ENCODE data around the gene LAMB1. TPM values are rescaled to one million over a fixed set of nuclear protein-coding genes. Genes with fewer than 3 reads are reported as not detected.
"Not testable (repeated sequence)": the region's sequence is repeated elsewhere in the genome, so short reads cannot be mapped to it uniquely, and the experiment has no call there.

The LAMB1 gene
- polyA plus RNA-seq, 1 experiment = 266 TPM

DNA sequence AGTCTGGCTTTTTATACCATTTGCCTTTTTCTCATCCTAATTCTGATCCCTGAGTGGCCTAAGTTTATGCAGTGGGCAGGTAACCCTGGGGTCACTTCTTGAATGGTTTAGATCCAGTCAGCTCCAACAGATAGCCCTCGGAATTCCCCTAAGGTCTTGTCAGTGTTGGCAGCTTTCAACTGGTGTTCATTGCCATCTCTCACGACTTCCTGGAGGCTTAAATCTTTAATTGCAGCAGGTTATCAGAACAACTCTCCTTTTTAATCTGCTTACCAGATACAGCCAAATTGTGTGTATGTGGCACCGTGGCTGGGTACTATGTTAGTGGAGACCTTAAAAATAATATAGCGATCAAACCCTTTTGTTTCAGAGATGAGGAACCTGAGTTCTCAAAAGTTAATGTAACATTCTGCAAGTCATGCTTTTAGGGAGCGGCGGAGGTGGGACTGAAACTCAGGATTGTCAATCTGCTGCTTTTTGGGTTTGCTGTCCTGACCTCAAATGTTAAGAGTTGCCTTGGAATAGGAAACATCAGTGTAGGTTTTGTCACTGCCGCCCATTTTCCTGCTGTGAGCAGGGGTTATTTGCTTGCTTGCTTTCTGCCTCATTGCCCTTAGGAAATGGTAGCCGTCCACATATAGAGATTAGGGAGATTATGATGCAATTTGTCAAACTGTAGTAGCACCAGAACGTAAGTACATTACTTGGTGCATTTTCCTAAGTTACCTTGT lies 111.2 kb downstream of the LAMB1 start:
- H3K27ac ChIP-seq (ENCODE audit: low read depth, low read length) = no peak overlapping the region
- ChIA-PET POLR2A (no interaction called here), CTCF (interaction anchor here (1.6 to 4.1 kb wide), 4 partner anchors 12 to 254 kb away, joined by 4 to 25 read pairs (median 12); no protein-coding TSS in a partner anchor)
- peak overlapping the region; percentile 90 for H3K4me3 ChIP-seq (ENCODE audit: low read depth, low read length)
- no peaks in the 10 kb centered on the region; the same call in 1 of the 2 replicates for H3K9me3 ChIP-seq (ENCODE audit: control insufficient read depth, insufficient read depth, low read length)
- H3K27me3 ChIP-seq (ENCODE audit: control insufficient read depth, insufficient read depth, low read length) = no peaks in the 10 kb centered on the region
- TF ChIP-seq CTCF (IDR thresholded peaks at IDR 0.05; ENCODE audit: low read depth, low read length) = no peak
- DNase-seq (ENCODE audit: low read depth, low spot score) = no peak

DNA sequence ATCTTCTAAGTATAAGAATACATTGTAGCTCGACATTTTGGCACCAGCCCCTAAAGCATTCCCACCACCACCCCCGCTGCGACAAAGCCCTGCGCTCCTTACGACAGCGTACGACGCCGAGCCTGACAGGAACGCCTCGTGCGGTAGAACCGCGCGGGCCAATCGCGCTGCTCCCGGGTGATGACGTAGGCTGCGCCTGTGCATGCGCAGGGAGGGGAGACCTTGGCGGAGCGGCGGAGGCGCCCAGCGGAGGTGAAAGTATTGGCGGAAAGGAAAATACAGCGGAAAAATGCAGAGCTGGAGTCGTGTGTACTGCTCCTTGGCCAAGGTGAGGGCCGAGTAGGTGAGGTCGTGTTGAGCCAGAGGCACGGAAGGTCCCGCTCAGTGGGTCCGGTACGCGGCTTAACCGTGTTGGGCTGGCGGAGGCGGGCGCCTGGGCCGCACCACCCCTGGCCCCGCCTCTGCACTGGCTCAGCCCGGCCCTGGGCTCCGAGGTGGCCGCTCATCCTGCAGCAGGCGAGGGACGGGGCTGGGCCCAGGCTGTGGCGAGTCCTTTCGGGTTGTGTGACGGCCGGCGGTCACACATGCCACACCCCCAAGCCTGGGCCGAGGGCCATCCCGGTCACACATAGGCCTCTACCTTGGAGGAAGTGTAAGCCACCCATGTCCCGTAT lies 111.9 kb downstream of the LAMB1 start, which contains the start of gene DLD:
Gene DLD, plus strand, starts transcription at position 222 of the 674 bp plus-strand sequence. Its CDS starts 68 bp downstream, at position 290.
- TF ChIP-seq CTCF (IDR thresholded peaks at IDR 0.05; ENCODE audit: low read depth, low read length) = no peak
- peak within 1 kb of the TSS; percentile 90 for H3K4me3 ChIP-seq (ENCODE audit: low read depth, low read length)
- CTCF ChIA-PET = interaction anchor here (1.6 to 4.1 kb wide), 3 partner anchors 12 to 255 kb away, joined by 4 to 25 read pairs (median 18); no protein-coding TSS in a partner anchor
- POLR2A ChIA-PET = interaction anchor here (1.1 kb wide), 1 partner anchor 148 kb away, joined by 5 read pairs; no protein-coding TSS in a partner anchor
- H3K9me3 ChIP-seq (ENCODE audit: control insufficient read depth, insufficient read depth, low read length) = no peaks in the 10 kb centered on the region; the same call in 1 of the 2 replicates
- peak within 1 kb of the TSS; percentile 80 for H3K27ac ChIP-seq (ENCODE audit: low read depth, low read length)
- peak; percentile 61 for DNase-seq (ENCODE audit: low read depth, low spot score)
- H3K27me3 ChIP-seq (ENCODE audit: control insufficient read depth, insufficient read depth, low read length) = peaks cover 2% of the 10 kb centered on the region

- ChIA-PET POLR2A (interaction anchor here (1.1 kb wide), 1 partner anchor 147 kb away, joined by 5 read pairs; no protein-coding TSS in a partner anchor), CTCF (interaction anchor here (0.6 to 4.1 kb wide), 4 partner anchors 11 to 255 kb away, joined by 4 to 25 read pairs (median 11); no protein-coding TSS in a partner anchor)
- Histone ChIP-seq H3K9me3 (ENCODE audit: control insufficient read depth, insufficient read depth, low read length) (no peaks in the 10 kb centered on the region; the same call in 1 of the 2 replicates), H3K27me3 (ENCODE audit: control insufficient read depth, insufficient read depth, low read length) (peaks cover 2% of the 10 kb centered on the region), H3K27ac (ENCODE audit: low read depth, low read length) (peak overlapping the region; percentile 48), H3K4me3 (ENCODE audit: low read depth, low read length) (peak overlapping the region; percentile 90)
- no peak for TF ChIP-seq CTCF (IDR thresholded peaks at IDR 0.05; ENCODE audit: low read depth, low read length)
- DNase-seq (ENCODE audit: low read depth, low spot score) = no peak
These were observed 112.4 kb downstream of the LAMB1 start for GRCh38 chr7:107890493-107890961.

GRCh38 chr7:107889992-107890391 lies 113.0 kb downstream of the LAMB1 start:
- no peak for DNase-seq (ENCODE audit: low read depth, low spot score)
- Histone ChIP-seq H3K4me3 (ENCODE audit: low read depth, low read length) (no peak overlapping the region), H3K27ac (ENCODE audit: low read depth, low read length) (no peak overlapping the region), H3K9me3 (ENCODE audit: control insufficient read depth, insufficient read depth, low read length) (no peaks in the 10 kb centered on the region; the same call in 1 of the 2 replicates), H3K27me3 (ENCODE audit: control insufficient read depth, insufficient read depth, low read length) (peaks cover 2% of the 10 kb centered on the region)
- no peak for TF ChIP-seq CTCF (IDR thresholded peaks at IDR 0.05; ENCODE audit: low read depth, low read length)
- CTCF ChIA-PET = interaction anchor here (0.6 to 4.1 kb wide), 4 partner anchors 11 to 256 kb away, joined by 4 to 25 read pairs (median 11); no protein-coding TSS in a partner anchor
- POLR2A ChIA-PET = interaction anchor here (1.1 kb wide), 1 partner anchor 147 kb away, joined by 5 read pairs; no protein-coding TSS in a partner anchor

GRCh38 chr7:107887827-107888226 lies 115.1 kb downstream of the LAMB1 start:
- H3K9me3 ChIP-seq (ENCODE audit: control insufficient read depth, insufficient read depth, low read length); DNase-seq (ENCODE audit: low read depth, low spot score); POLR2A ChIA-PET; H3K27ac ChIP-seq (ENCODE audit: low read depth, low read length); H3K4me3 ChIP-seq (ENCODE audit: low read depth, low read length); H3K27me3 ChIP-seq (ENCODE audit: control insufficient read depth, insufficient read depth, low read length): not testable (repeated sequence)
- CTCF ChIA-PET = interaction anchor here (1.9 to 4.1 kb wide), 3 partner anchors 8 to 144 kb away, joined by 4 to 18 read pairs (median 9); partner anchors contain the start of gene CBLL1

Data from AG04450 (cell line).